ENCODE results near the gene TMEM236.

Gene TMEM236

GRCh38 chr10:17801507-17801906 lies 49.5 kb downstream of the TMEM236 start:
- TF ChIP-seq EZH2phosphoT487 (IDR thresholded peaks at IDR 0.05; ENCODE audit: low read depth), result no peak
- TF ChIP-seq CTCF (IDR thresholded peaks at IDR 0.05; ENCODE audit: low read depth, low read length), result peak; percentile 34; the same call in 1 of the 2 replicates
- Histone ChIP-seq H3K4me3 (ENCODE audit: low read length) (no peak overlapping the region), H3K4me1 (ENCODE audit: low read length) (peaks cover 15% of the 10 kb centered on the region), H3K79me2 (ENCODE audit: low read length) (no peaks in the 10 kb centered on the region), H2AFZ (ENCODE audit: low read depth, low read length) (no peak overlapping the region), H3K27me3 (ENCODE audit: low read depth, low read length) (no peaks in the 10 kb centered on the region), H3K4me2 (ENCODE audit: low read length) (no peak overlapping the region), H3K9ac (ENCODE audit: low read length) (no peak overlapping the region), H4K20me1 (ENCODE audit: insufficient read depth, low read length) (no peaks in the 10 kb centered on the region), H3K27ac (ENCODE audit: low read length) (no peak overlapping the region), H3K36me3 (replicated peaks; ENCODE audit: low read depth, low read length) (no peaks in the 10 kb centered on the region), H3K9me3 (ENCODE audit: insufficient read depth, low read length) (no peaks in the 10 kb centered on the region)

- peaks cover 16% of the 10 kb centered on the region for H3K4me1 ChIP-seq (ENCODE audit: low read length)
- H3K27me3 ChIP-seq (ENCODE audit: low read depth, low read length), result no peaks in the 10 kb centered on the region
- H3K79me2 ChIP-seq (ENCODE audit: low read length), result no peaks in the 10 kb centered on the region
- H3K9ac ChIP-seq (ENCODE audit: low read length), result no peak overlapping the region
- TF ChIP-seq EZH2phosphoT487 (IDR thresholded peaks at IDR 0.05; ENCODE audit: low read depth) (no peak), CTCF (IDR thresholded peaks at IDR 0.05; ENCODE audit: low read depth, low read length) (no peak)
- no peaks in the 10 kb centered on the region for H3K9me3 ChIP-seq (ENCODE audit: insufficient read depth, low read length)
- H3K27ac ChIP-seq (ENCODE audit: low read length), result no peak overlapping the region
- no peak overlapping the region for H3K4me3 ChIP-seq (ENCODE audit: low read length)
- no peak overlapping the region for H3K4me2 ChIP-seq (ENCODE audit: low read length)
- H2AFZ ChIP-seq (ENCODE audit: low read depth, low read length), result no peak overlapping the region
- no peaks in the 10 kb centered on the region for H3K36me3 ChIP-seq (replicated peaks; ENCODE audit: low read depth, low read length)
- H4K20me1 ChIP-seq (ENCODE audit: insufficient read depth, low read length), result no peaks in the 10 kb centered on the region
Measured at GRCh38 chr10:17802350-17802749, 50.3 kb downstream of the TMEM236 start.

- no peaks in the 10 kb centered on the region for H3K36me3 ChIP-seq (replicated peaks; ENCODE audit: low read depth, low read length)
- no peak overlapping the region for H3K4me3 ChIP-seq (ENCODE audit: low read length)
- H3K27me3 ChIP-seq (ENCODE audit: low read depth, low read length), result no peaks in the 10 kb centered on the region
- no peaks in the 10 kb centered on the region for H4K20me1 ChIP-seq (ENCODE audit: insufficient read depth, low read length)
- TF ChIP-seq EZH2phosphoT487 (IDR thresholded peaks at IDR 0.05; ENCODE audit: low read depth) (no peak), CTCF (IDR thresholded peaks at IDR 0.05; ENCODE audit: low read depth, low read length) (no peak)
- H3K9me3 ChIP-seq (ENCODE audit: insufficient read depth, low read length), result no peaks in the 10 kb centered on the region
- H2AFZ ChIP-seq (ENCODE audit: low read depth, low read length), result no peak overlapping the region
- no peak overlapping the region for H3K9ac ChIP-seq (ENCODE audit: low read length)
- peaks cover 16% of the 10 kb centered on the region for H3K4me1 ChIP-seq (ENCODE audit: low read length)
- no peaks in the 10 kb centered on the region for H3K79me2 ChIP-seq (ENCODE audit: low read length)
- no peak overlapping the region for H3K4me2 ChIP-seq (ENCODE audit: low read length)
- no peak overlapping the region for H3K27ac ChIP-seq (ENCODE audit: low read length)
Measured at GRCh38 chr10:17802976-17803375, 51.0 kb downstream of the TMEM236 start.

GRCh38 chr10:17805330-17805729 lies 53.3 kb downstream of the TMEM236 start:
- Histone ChIP-seq H3K4me2 (ENCODE audit: low read length) (peak overlapping the region; percentile 81), H3K36me3 (replicated peaks; ENCODE audit: low read depth, low read length) (no peaks in the 10 kb centered on the region), H4K20me1 (ENCODE audit: insufficient read depth, low read length) (no peaks in the 10 kb centered on the region), H3K4me1 (ENCODE audit: low read length) (peaks cover 25% of the 10 kb centered on the region), H3K9me3 (ENCODE audit: insufficient read depth, low read length) (no peaks in the 10 kb centered on the region), H3K27ac (ENCODE audit: low read length) (peak overlapping the region; percentile 50), H3K27me3 (ENCODE audit: low read depth, low read length) (no peaks in the 10 kb centered on the region), H3K4me3 (ENCODE audit: low read length) (peak overlapping the region; percentile 46), H2AFZ (ENCODE audit: low read depth, low read length) (peak overlapping the region; percentile 73; the same call in 1 of the 2 replicates), H3K9ac (ENCODE audit: low read length) (0 out of 2 replicates have a peak overlapping the region, but pooled peaks have one; percentile 16), H3K79me2 (ENCODE audit: low read length) (no peaks in the 10 kb centered on the region)
- TF ChIP-seq CTCF (IDR thresholded peaks at IDR 0.05; ENCODE audit: low read depth, low read length), result no peak
- TF ChIP-seq EZH2phosphoT487 (IDR thresholded peaks at IDR 0.05; ENCODE audit: low read depth), result no peak
